Parathyroid adenoma (tissue), 2 donors: ENCODE measurements around the gene PTPN2.

ENCODE experiments used
- H2AFZ ChIP-seq: fragments of 300-600 bp; sonication (generic); one replicate; pipeline ENCODE4 v1.7.0; 2017; ENCODE audit warnings: antibody characterized with exemption, mild to moderate bottlenecking
- H3K27ac ChIP-seq: fragments of 300-600 bp; sonication (generic); one replicate; pipeline ENCODE4 v1.7.0; 2017
- H3K27me3 ChIP-seq: fragments of 300-600 bp; sonication (generic); one replicate; pipeline ENCODE4 v1.7.0; 2017; ENCODE audit warnings: low read length; ENCODE audit not compliant: control insufficient read depth, insufficient read depth
- H3K36me3 ChIP-seq: fragments of 300-600 bp; sonication (generic); one replicate; pipeline ENCODE4 v1.7.0; 2017; ENCODE audit warnings: low read length; ENCODE audit not compliant: control insufficient read depth, insufficient read depth
- H3K4me1 ChIP-seq: fragments of 300-600 bp; sonication (generic); one replicate; pipeline ENCODE4 v1.7.0; 2017; ENCODE audit warnings: control low read depth
- H3K4me2 ChIP-seq: fragments of 300-600 bp; sonication (generic); one replicate; pipeline ENCODE4 v1.7.0; 2017; ENCODE audit warnings: low read length
- H3K4me3 ChIP-seq: fragments of 300-600 bp; sonication (generic); one replicate; pipeline ENCODE4 v1.7.0; 2017; ENCODE audit warnings: low read depth, low read length
- H3K79me2 ChIP-seq: fragments of 300-600 bp; sonication (generic); one replicate; pipeline ENCODE4 v1.7.0; 2017; ENCODE audit warnings: control low read depth
- H3K9ac ChIP-seq: fragments of 300-600 bp; sonication (generic); one replicate; pipeline ENCODE4 v1.7.0; 2017; ENCODE audit warnings: mild to moderate bottlenecking
- H3K9me3 ChIP-seq: fragments of 300-600 bp; sonication (generic); one replicate; pipeline ENCODE4 v1.7.0; 2017; ENCODE audit warnings: low read length; ENCODE audit not compliant: control insufficient read depth
- TF ChIP-seq, protein P1 (sequence below): fragments of 300-600 bp; sonication (generic); IDR thresholded peaks from one replicate; pipeline ENCODE4 v1.7.0; 2017; ENCODE audit warnings: antibody characterized with exemption, mild to moderate bottlenecking
- donor health status: primary hyperparathyroidism.

The PTPN2 gene

DNA sequence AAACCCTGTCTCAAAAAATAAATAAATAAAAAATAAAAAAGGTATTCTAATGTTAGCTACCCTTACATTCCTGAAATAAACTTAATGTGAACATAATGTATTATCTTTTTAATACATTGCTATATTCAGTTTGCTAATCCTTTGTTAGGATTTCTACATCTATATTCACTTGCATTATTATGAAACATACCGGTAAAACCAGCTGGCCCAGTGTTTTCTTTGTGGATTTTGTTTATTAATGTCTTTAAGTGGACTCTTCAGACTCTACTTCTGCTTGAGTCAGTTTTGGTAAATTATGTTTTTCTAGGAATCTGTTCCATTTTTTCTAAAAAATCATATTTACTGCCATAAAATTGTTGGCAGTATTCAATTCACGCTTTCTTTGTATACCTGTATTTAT lies 34.5 kb downstream of the PTPN2 start:
- H3K4me2 ChIP-seq: no peak overlapping the region
- H2AFZ ChIP-seq: no peak overlapping the region
- H3K9ac ChIP-seq: no peak overlapping the region
- H3K4me1 ChIP-seq: no peaks in the 10 kb centered on the region
- peaks cover 22% of the 10 kb centered on the region for H3K79me2 ChIP-seq
- no peak overlapping the region for H3K4me3 ChIP-seq
- H3K9me3 ChIP-seq: no peaks in the 10 kb centered on the region
- no peaks in the 10 kb centered on the region for H3K27me3 ChIP-seq
- H3K36me3 ChIP-seq: no peaks in the 10 kb centered on the region
- TF ChIP-seq, protein P1, sequence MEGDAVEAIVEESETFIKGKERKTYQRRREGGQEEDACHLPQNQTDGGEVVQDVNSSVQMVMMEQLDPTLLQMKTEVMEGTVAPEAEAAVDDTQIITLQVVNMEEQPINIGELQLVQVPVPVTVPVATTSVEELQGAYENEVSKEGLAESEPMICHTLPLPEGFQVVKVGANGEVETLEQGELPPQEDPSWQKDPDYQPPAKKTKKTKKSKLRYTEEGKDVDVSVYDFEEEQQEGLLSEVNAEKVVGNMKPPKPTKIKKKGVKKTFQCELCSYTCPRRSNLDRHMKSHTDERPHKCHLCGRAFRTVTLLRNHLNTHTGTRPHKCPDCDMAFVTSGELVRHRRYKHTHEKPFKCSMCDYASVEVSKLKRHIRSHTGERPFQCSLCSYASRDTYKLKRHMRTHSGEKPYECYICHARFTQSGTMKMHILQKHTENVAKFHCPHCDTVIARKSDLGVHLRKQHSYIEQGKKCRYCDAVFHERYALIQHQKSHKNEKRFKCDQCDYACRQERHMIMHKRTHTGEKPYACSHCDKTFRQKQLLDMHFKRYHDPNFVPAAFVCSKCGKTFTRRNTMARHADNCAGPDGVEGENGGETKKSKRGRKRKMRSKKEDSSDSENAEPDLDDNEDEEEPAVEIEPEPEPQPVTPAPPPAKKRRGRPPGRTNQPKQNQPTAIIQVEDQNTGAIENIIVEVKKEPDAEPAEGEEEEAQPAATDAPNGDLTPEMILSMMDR: no peak
- H3K27ac ChIP-seq: no peak overlapping the region

DNA sequence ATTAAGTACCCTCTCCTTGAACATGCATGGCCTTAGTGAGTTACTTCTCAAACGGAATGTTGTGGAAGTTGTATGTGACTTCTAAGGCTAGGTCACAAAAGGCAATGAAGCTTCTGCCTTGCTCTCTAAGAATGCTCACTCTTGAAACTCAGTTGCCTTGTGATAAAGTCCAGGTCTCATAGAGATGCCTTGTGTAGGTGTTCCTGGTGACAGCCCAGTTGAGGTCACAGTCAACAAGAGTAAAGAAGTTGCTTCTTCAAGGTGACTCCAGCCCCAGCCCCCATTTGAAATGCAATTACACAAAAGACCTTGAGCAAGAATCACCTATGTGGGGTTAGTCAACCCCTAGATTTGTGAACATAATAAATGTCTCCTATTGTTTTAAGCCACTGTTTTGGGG lies 35.6 kb downstream of the PTPN2 start:
- Histone ChIP-seq H3K4me1 (no peaks in the 10 kb centered on the region), H3K4me3 (no peak overlapping the region), H3K9ac (no peak overlapping the region), H3K27ac (no peak overlapping the region), H3K9me3 (no peaks in the 10 kb centered on the region), H2AFZ (no peak overlapping the region), H3K36me3 (no peaks in the 10 kb centered on the region), H3K4me2 (no peak overlapping the region), H3K27me3 (no peaks in the 10 kb centered on the region), H3K79me2 (peaks cover 19% of the 10 kb centered on the region)
- TF ChIP-seq, protein P1: no peak

DNA sequence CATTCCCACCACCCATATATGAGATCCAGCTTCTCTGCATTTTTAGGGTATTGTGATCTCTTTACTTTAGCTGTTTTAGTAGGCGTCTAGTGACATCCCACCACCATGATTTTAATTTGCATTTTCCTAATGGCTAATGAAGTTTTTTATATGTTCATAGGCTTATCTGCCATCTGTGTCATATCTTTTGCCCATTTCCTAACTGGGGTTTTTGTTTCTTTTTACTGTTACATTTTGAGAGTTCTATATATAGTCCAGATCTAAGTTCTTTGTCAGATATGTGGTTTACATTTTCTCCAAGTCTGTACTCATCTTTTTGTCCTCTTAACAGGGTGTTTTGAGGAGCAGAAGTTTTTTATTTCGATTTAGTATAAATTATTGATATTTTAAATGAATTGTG lies 39.6 kb downstream of the PTPN2 start:
- Histone ChIP-seq H3K27me3 (no peaks in the 10 kb centered on the region), H3K27ac (no peak overlapping the region), H3K9ac (no peak overlapping the region), H3K4me3 (no peak overlapping the region), H3K9me3 (no peaks in the 10 kb centered on the region), H3K4me2 (no peak overlapping the region), H3K36me3 (no peaks in the 10 kb centered on the region), H2AFZ (no peak overlapping the region), H3K4me1 (peaks cover 2% of the 10 kb centered on the region), H3K79me2 (peaks cover 12% of the 10 kb centered on the region)
- TF ChIP-seq, protein P1: no peak

DNA sequence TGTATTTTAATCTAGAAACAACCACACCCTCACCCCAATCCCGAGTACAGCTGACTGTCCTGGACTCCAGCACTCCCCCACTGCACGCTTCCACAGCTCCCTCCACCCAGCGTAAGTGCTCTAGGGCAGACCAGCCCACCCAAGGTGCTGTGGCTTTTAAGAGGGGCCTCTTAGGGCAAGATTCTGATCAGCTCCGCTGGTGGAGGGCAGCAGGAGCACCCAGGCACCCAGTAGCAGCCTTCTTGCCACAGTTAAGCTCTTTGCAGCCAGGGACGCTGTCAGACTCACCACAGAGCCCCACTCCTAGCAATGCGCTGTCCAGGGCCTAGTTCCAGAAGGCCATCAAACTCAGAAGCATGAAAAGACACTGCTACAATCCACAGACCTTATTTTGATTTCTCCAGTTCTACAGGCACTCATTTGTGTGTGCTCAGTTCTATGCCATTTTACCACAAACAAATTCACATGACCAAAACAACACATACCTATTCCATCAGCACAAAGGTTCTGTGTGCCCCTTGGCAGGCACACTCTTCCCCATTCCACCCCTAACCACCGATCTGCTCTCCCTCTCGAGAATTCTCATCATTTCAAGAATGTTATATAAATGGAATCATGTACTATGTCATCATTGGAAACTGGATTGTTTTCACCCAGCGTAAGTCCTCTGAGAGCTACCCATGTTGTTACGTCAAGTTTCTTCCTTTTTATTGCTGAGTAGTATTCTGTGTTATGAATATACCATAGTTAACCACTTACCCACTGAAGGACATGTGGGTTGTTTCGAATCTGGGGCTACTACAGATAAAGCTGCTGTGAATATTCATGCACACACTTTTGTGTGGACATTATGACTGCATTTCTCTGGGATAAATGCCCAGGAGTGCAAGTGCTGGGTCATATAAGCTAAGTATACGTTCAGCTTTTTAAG lies 40.4 kb downstream of the PTPN2 start:
- H3K4me3 ChIP-seq: no peak overlapping the region
- no peak overlapping the region for H2AFZ ChIP-seq
- no peaks in the 10 kb centered on the region for H3K27me3 ChIP-seq
- TF ChIP-seq, protein P1: no peak
- peaks cover 8% of the 10 kb centered on the region for H3K79me2 ChIP-seq
- H3K9ac ChIP-seq: no peak overlapping the region
- no peaks in the 10 kb centered on the region for H3K36me3 ChIP-seq
- H3K27ac ChIP-seq: no peak overlapping the region
- peaks cover 5% of the 10 kb centered on the region for H3K4me1 ChIP-seq
- H3K9me3 ChIP-seq: no peaks in the 10 kb centered on the region
- no peak overlapping the region for H3K4me2 ChIP-seq
